Prostate gland (tissue), 2 donors: Measurements from ENCODE around the gene CUL3. TPM values are rescaled to one million over a fixed set of nuclear protein-coding genes. Genes with fewer than 3 reads are reported as not detected.

Source experiments
- DNase-seq: peaks from one replicate; pipeline ENCODE4 v3.0.0-alpha.2; 2019; ENCODE audit warnings: low spot score
- H3K27ac ChIP-seq, 2 donors: fragments of 200-600 bp; sonication (generic); 2 replicates each; pipeline ENCODE4 v1.5.1; 2017 to 2019
- H3K27me3 ChIP-seq: fragments of 200-600 bp; sonication (generic); replicated peaks from 2 replicates; pipeline ENCODE4 v1.5.1; 2019; ENCODE audit not compliant: insufficient read depth
- H3K36me3 ChIP-seq, 2 donors: fragments of 200-600 bp; sonication (generic); 1 replicate in 1 of 2; 2 replicates in 1 of 2; pipeline versions ENCODE4 v1.5.1 to v1.8.1; 2017 to 2019
- H3K4me1 ChIP-seq: fragments of 200-600 bp; sonication (generic); replicated peaks from 2 replicates; pipeline ENCODE4 v1.5.1; 2019
- H3K4me3 ChIP-seq, 2 donors: fragments of 200-600 bp; sonication (generic); 2 replicates each; pipeline ENCODE4 v1.5.1; 2017 to 2019
- H3K9me3 ChIP-seq: fragments of 200-600 bp; sonication (generic); 2 replicates; pipeline ENCODE4 v1.5.1; 2017
- POLR2A ChIP-seq: fragments of 450-650 bp; IDR thresholded peaks from one replicate; pipeline ENCODE4 v1.6.1; 2016; ENCODE audit warnings: antibody characterized with exemption, mild to moderate bottlenecking
- POLR2AphosphoS5 ChIP-seq: sonication (generic); formaldehyde crosslinking; IDR thresholded peaks from one replicate; pipeline ENCODE4 v1.6.1; 2017; ENCODE audit warnings: antibody characterized with exemption
- WGBS: methylation state at CpG from one replicate; pipeline ENCODE4 v1.1.5; 2018; 5-methylcytosine and 5-hydroxymethylcytosine counted together
- intact Hi-C: fragments of 100-400 bp; cut with DNase I; formaldehyde crosslinking; loops from one replicate; pipeline ENCODE4 v1.14.2; 2022
- total RNA-seq, 2 donors: library from RNA; depleted of rRNA; stranded (reverse); fragments of >200 nt; gene quantifications; one replicate each; pipeline ENCODE4 v1.1.0, GENCODE V29; 2016
- TF ChIP-seq, protein P1 (sequence below), 4 experiments: fragments of 200-600 bp in 2 of 4; fragments of 450-650 bp in 2 of 4; sonication (generic) in 2 of 4; IDR thresholded peaks; 1 replicate in 3 of 4; 2 replicates in 1 of 4; pipeline ENCODE4 v1.5.1; 2016 to 2019; ENCODE audit warnings: antibody characterized with exemption in 4 of 4, mild to moderate bottlenecking in 2 of 4, moderate library complexity in 2 of 4

CUL3 gene
- total RNA-seq, 2 donors from 2014 or later: 69.2 to 90.5 TPM

DNA sequence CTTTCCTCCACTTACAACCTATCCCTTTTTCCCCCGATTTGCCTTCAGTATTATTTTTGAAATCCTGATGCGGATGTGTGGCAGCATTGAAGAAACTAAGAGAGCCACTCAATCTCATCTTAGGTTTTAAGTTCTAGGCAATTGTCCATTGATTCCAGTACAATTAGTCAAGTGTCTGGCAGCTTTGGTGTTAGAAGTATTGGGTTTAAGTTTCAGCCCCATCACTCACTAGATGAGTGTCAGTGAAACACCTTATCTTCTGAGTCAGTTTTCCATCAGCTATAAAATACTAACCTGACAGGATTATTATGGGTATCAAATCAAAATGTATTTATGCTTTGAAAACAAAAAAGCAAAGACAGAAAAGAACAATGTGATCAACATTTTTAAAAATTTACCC, 16.8 kb upstream of the CUL3 start:
- TF ChIP-seq POLR2A (no peak), POLR2AphosphoS5 (no peak)
- TF ChIP-seq, protein P1, sequence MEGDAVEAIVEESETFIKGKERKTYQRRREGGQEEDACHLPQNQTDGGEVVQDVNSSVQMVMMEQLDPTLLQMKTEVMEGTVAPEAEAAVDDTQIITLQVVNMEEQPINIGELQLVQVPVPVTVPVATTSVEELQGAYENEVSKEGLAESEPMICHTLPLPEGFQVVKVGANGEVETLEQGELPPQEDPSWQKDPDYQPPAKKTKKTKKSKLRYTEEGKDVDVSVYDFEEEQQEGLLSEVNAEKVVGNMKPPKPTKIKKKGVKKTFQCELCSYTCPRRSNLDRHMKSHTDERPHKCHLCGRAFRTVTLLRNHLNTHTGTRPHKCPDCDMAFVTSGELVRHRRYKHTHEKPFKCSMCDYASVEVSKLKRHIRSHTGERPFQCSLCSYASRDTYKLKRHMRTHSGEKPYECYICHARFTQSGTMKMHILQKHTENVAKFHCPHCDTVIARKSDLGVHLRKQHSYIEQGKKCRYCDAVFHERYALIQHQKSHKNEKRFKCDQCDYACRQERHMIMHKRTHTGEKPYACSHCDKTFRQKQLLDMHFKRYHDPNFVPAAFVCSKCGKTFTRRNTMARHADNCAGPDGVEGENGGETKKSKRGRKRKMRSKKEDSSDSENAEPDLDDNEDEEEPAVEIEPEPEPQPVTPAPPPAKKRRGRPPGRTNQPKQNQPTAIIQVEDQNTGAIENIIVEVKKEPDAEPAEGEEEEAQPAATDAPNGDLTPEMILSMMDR (IDR thresholded peaks at IDR 0.05): no peak
- Histone ChIP-seq H3K36me3 (no peaks in the 10 kb centered on the region), H3K27me3 (no peaks in the 10 kb centered on the region), H3K9me3 (no peaks in the 10 kb centered on the region), H3K4me3 (no peak overlapping the region), H3K4me1 (no peaks in the 10 kb centered on the region), H3K27ac (no peak overlapping the region)
- 85% methylated on average over 2 of the region's 2 CpGs for WGBS
- no peak for DNase-seq
- intact Hi-C loops: no loop called here

DNA sequence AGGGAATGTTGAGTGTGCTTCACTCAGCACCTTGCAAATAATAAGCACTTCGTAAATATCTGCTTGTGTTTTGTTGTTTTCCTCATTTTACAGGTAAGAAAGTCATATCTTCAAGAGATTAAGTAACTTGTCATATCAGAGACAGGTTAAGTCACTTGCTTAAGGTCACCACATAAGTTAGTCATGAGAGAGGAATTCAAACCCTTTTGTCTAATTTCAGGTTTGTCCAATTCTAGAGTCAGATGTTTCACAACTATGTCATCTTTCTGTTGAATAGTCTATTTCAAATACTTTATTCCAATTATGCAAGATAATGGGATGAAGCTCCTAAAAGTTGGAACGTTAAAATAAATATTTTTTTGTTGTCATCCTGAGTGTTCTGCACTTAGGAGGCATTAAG, 13.5 kb upstream of the CUL3 start:
- Histone ChIP-seq H3K27ac (no peak overlapping the region), H3K4me3 (no peak overlapping the region), H3K9me3 (no peaks in the 10 kb centered on the region), H3K4me1 (no peaks in the 10 kb centered on the region), H3K36me3 (no peaks in the 10 kb centered on the region), H3K27me3 (no peaks in the 10 kb centered on the region)
- TF ChIP-seq, protein P1 (IDR thresholded peaks at IDR 0.05): no peak
- TF ChIP-seq POLR2AphosphoS5 (no peak), POLR2A (no peak)
- 91% methylated on average over 2 of the region's 2 CpGs for WGBS
- intact Hi-C loops: no loop called here
- DNase-seq: no peak

GRCh38 chr2:224596289-224596688, 11.1 kb upstream of the CUL3 start:
- no peak overlapping the region for H3K27ac ChIP-seq
- 83% methylated on average over 2 of the region's 2 CpGs for WGBS
- DNase-seq: no peak
- H3K4me3 ChIP-seq: no peak overlapping the region
- no peak for TF ChIP-seq POLR2A
- TF ChIP-seq, protein P1 (IDR thresholded peaks at IDR 0.05): no peak
- TF ChIP-seq POLR2AphosphoS5: no peak
- H3K36me3 ChIP-seq: no peaks in the 10 kb centered on the region
- no peaks in the 10 kb centered on the region for H3K27me3 ChIP-seq
- H3K9me3 ChIP-seq: no peaks in the 10 kb centered on the region
- intact Hi-C loops: no loop called here
- no peaks in the 10 kb centered on the region for H3K4me1 ChIP-seq

GRCh38 chr2:224595518-224595917, 10.4 kb upstream of the CUL3 start:
- TF ChIP-seq POLR2A (no peak), POLR2AphosphoS5 (no peak)
- TF ChIP-seq, protein P1 (IDR thresholded peaks at IDR 0.05): no peak
- H3K27me3 ChIP-seq: no peaks in the 10 kb centered on the region
- H3K4me1 ChIP-seq: no peaks in the 10 kb centered on the region
- no peak overlapping the region for H3K4me3 ChIP-seq
- intact Hi-C loops: no loop called here
- DNase-seq: no peak
- H3K36me3 ChIP-seq: no peaks in the 10 kb centered on the region
- WGBS: 84% methylated on average over 4 of the region's 4 CpGs
- no peak overlapping the region for H3K27ac ChIP-seq
- no peaks in the 10 kb centered on the region for H3K9me3 ChIP-seq

DNA sequence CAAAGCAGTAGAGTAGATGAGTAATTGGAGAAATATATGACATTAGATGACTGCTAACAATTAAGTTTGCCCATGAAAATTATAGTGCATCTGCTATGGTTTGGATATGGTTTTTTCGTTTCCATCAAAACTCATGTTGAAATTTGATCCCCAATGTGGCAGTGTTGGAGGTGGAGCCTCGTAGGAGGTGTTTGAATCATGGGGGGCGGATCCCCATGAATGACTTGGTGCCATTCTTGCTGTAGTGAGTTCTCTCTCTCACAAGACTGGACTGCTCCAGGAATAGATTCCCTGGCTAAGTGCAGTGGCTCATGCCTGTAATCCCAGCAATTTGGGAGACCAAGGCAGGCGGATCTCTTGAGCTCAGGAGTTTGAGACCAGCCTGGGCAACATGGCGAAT, 9.7 kb upstream of the CUL3 start:
- H3K4me1 ChIP-seq: no peaks in the 10 kb centered on the region
- no peaks in the 10 kb centered on the region for H3K27me3 ChIP-seq
- intact Hi-C loops: no loop called here
- no peaks in the 10 kb centered on the region for H3K9me3 ChIP-seq
- DNase-seq: no peak
- no peaks in the 10 kb centered on the region for H3K36me3 ChIP-seq
- H3K27ac ChIP-seq: no peak overlapping the region
- TF ChIP-seq, protein P1 (IDR thresholded peaks at IDR 0.05): no peak
- WGBS: 82% methylated on average over 5 of the region's 5 CpGs
- no peak overlapping the region for H3K4me3 ChIP-seq
